Suprapubic skin (tissue), 4 donors: ENCODE data around the gene OTUB2. TPM values are rescaled to one million over a fixed set of nuclear protein-coding genes. Genes with fewer than 3 reads are reported as not detected.

Experiments used
- DNase-seq, 2 donors: peaks; one replicate each; pipeline ENCODE4 v3.0.0-alpha.2; 2019; ENCODE audit warnings: low spot score in 2 of 2
- H3K27ac ChIP-seq: fragments of 200-600 bp; sonication (generic); one replicate; pipeline ENCODE4 v1.5.1; 2019
- H3K27me3 ChIP-seq: fragments of 200-600 bp; sonication (generic); one replicate; pipeline ENCODE4 v1.5.1; 2019
- H3K36me3 ChIP-seq: fragments of 200-600 bp; sonication (generic); one replicate; pipeline ENCODE4 v1.5.1; 2019
- H3K4me1 ChIP-seq: fragments of 200-600 bp; sonication (generic); one replicate; pipeline ENCODE4 v1.5.1; 2019
- H3K4me3 ChIP-seq: fragments of 200-600 bp; sonication (generic); one replicate; pipeline ENCODE4 v1.5.1; 2019; ENCODE audit warnings: mild to moderate bottlenecking
- H3K9me3 ChIP-seq: fragments of 200-600 bp; sonication (generic); one replicate; pipeline ENCODE4 v1.5.1; 2019
- EP300 ChIP-seq: sonication (generic); formaldehyde crosslinking; IDR thresholded peaks from one replicate; pipeline ENCODE4 v1.6.1; 2017; ENCODE audit warnings: antibody characterized with exemption
- POLR2A ChIP-seq, 2 donors: fragments of 450-650 bp; IDR thresholded peaks; one replicate each; pipeline ENCODE4 v1.6.1; 2017; ENCODE audit warnings: antibody characterized with exemption in 2 of 2, mild to moderate bottlenecking in 2 of 2, moderate library complexity in 2 of 2
- POLR2AphosphoS5 ChIP-seq, 3 donors: sonication (generic); formaldehyde crosslinking; IDR thresholded peaks; one replicate each; pipeline ENCODE4 v1.6.1; 2017; ENCODE audit warnings: antibody characterized with exemption in 3 of 3
- WGBS: methylation state at CpG from one replicate; pipeline ENCODE4 v1.1.5; 2018; 5-methylcytosine and 5-hydroxymethylcytosine counted together
- total RNA-seq, 4 donors: library from RNA; depleted of rRNA; stranded (reverse); fragments of >200 nt; gene quantifications; one replicate each; pipeline ENCODE4 v1.1.0, GENCODE V29; 2016
- TF ChIP-seq, protein P1 (sequence below), 2 donors: fragments of 200-600 bp in 1 of 2; fragments of 450-650 bp in 1 of 2; sonication (generic) in 1 of 2; IDR thresholded peaks; one replicate each; pipeline ENCODE4 v1.5.1; 2016 to 2019; ENCODE audit warnings: antibody characterized with exemption in 2 of 2, mild to moderate bottlenecking in 1 of 2, moderate library complexity in 1 of 2

OTUB2 gene
- total RNA-seq, 4 donors from 2014 or later: 7.2 to 35.5 (median 14.3) TPM

DNA sequence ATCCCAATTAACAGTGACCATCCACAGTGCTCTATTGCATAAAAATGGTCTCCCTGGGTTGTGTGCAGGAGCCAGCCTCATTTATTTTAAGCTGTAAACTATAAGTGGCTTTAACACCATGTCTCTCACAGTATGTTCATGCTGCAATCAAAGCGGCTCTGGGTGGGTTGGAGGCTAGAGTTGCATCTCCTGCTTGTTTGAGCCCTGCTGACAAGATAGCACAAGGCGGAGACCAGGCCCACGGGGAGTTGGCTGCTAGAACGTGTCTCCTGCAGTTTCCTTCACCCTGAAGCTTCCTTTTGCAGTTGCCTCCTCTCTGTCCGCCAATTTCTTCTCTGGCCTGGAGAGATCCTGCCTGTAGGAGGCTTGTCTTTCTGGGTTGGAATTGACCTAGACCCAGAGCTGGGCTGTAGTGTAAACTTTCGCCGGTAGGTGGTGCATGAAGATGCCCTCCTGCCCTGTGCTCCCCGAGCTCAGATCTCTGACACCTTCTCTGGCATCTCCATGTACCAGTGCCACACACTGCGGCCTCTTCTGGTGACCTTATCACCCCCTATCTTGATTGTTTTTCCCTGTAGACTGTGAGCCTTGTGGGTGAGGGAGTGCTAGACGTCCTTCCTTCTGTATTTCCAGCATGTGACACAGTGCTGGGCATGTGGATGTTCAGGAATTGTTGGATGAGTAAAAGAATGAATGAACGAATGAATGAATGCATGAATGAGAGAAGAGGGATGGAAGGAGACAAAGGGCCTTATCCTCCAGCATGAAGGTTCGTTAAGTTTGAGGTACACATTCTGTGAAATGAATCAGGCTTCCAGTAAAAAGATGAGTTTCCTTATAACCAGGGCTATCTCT lies 10.4 kb downstream of the OTUB2 start:
- Histone ChIP-seq H3K9me3 (no peaks in the 10 kb centered on the region), H3K27ac (no peak overlapping the region), H3K4me3 (no peak overlapping the region), H3K4me1 (no peaks in the 10 kb centered on the region), H3K36me3 (no peaks in the 10 kb centered on the region), H3K27me3 (no peaks in the 10 kb centered on the region)
- 40% methylated on average over 12 of the region's 12 CpGs for WGBS
- no peak for DNase-seq
- TF ChIP-seq POLR2A (IDR thresholded peaks at IDR 0.05) (no peak), EP300 (no peak), POLR2AphosphoS5 (IDR thresholded peaks at IDR 0.05) (no peak)
- TF ChIP-seq, protein P1, sequence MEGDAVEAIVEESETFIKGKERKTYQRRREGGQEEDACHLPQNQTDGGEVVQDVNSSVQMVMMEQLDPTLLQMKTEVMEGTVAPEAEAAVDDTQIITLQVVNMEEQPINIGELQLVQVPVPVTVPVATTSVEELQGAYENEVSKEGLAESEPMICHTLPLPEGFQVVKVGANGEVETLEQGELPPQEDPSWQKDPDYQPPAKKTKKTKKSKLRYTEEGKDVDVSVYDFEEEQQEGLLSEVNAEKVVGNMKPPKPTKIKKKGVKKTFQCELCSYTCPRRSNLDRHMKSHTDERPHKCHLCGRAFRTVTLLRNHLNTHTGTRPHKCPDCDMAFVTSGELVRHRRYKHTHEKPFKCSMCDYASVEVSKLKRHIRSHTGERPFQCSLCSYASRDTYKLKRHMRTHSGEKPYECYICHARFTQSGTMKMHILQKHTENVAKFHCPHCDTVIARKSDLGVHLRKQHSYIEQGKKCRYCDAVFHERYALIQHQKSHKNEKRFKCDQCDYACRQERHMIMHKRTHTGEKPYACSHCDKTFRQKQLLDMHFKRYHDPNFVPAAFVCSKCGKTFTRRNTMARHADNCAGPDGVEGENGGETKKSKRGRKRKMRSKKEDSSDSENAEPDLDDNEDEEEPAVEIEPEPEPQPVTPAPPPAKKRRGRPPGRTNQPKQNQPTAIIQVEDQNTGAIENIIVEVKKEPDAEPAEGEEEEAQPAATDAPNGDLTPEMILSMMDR (IDR thresholded peaks at IDR 0.05): peak; percentile 70 to 79

DNA sequence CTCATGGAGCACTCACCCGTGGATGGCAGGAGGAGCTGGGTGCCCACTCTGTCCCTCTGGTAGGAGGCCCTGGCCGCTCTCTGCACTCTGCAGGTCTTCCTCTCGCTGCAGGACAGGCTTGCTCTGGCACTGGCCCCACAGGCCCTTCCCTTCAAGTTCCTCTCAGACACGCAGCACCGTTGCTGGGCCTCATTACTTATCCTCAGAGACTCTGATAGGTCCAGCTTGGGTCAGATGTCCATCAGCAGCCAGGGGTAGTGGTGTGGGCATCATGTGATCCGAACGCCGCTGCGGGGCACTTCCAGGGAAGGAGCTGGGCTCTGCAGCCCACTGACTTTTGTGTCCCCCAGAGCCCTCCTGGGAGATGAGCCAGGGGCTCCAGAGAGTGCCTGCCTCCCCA lies 11.8 kb downstream of the OTUB2 start:
- Histone ChIP-seq H3K36me3 (no peaks in the 10 kb centered on the region), H3K4me3 (no peak overlapping the region), H3K27ac (no peak overlapping the region), H3K4me1 (peaks cover 6% of the 10 kb centered on the region), H3K27me3 (no peaks in the 10 kb centered on the region), H3K9me3 (no peaks in the 10 kb centered on the region)
- DNase-seq: no peak
- TF ChIP-seq POLR2A (IDR thresholded peaks at IDR 0.05) (no peak), EP300 (no peak), POLR2AphosphoS5 (IDR thresholded peaks at IDR 0.05) (no peak)
- TF ChIP-seq, protein P1 (IDR thresholded peaks at IDR 0.05): no peak
- WGBS: 80% methylated on average over 5 of the region's 9 CpGs

DNA sequence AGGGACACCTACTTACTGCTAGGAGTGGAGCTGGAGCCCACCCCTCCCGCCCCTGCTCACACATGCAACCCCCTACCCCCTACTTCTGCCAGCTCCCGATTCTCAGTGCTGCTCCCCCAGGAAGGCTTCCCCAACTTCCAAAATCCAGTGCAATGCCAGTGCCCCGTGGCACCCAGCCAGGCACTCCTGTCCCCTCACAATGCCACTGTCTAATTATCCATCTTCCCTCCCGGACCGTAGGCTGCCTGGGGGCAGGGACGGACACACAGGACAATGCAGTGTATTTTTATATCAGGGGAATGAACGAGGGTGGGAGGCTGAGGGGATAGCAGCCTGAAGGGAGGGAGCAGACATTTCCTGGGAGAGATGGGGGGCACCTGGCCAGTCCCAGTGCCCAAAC lies 12.4 kb downstream of the OTUB2 start:
- no peak for TF ChIP-seq POLR2AphosphoS5 (IDR thresholded peaks at IDR 0.05)
- TF ChIP-seq, protein P1 (IDR thresholded peaks at IDR 0.05): no peak
- TF ChIP-seq POLR2A (IDR thresholded peaks at IDR 0.05): no peak
- TF ChIP-seq EP300: no peak
- 87% methylated on average over 5 of the region's 7 CpGs for WGBS

DNA sequence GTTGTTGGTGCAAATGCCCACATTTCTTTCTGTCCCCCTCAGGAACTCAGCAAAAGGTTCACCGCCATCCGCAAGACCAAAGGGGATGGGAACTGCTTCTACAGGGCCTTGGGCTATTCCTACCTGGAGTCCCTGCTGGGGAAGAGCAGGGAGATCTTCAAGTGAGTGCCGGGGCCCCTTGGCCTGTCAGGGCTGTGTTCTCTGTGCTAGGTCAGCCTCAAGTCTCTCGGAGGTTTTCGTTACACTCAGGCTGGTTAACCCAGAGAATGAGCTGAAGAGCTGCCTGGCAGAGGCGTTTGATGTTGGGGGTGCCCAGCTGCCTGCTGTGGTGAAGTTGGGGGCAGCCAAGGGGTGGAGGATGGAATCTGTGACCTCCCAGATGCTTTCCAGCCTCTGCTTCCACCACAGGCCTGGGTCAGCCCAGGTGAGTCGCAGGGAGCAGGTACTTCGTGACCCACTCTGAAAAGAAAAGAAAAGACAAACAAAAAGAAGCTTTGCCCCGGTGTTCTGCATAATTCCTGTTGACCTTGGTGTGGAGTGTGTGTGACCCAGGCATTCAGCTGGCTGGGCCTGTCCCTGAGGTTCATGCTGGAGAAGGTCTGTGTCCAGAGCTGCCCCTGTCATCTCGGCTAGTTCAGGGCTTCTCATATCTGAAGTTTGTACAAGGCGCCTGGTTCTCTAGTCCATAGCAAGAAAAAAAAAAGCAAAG lies 12.9 kb downstream of the OTUB2 start:
- TF ChIP-seq EP300: no peak
- no peak for TF ChIP-seq POLR2A (IDR thresholded peaks at IDR 0.05)
- no peak for DNase-seq
- Histone ChIP-seq H3K27me3 (no peaks in the 10 kb centered on the region), H3K27ac (no peak overlapping the region), H3K4me3 (no peak overlapping the region), H3K9me3 (no peaks in the 10 kb centered on the region), H3K36me3 (peaks cover 9% of the 10 kb centered on the region), H3K4me1 (peaks cover 6% of the 10 kb centered on the region)
- WGBS: 87% methylated on average over 9 of the region's 11 CpGs

More for the DNA sequence above, 12.4 kb downstream of the OTUB2 start:
- H3K9me3 ChIP-seq: no peaks in the 10 kb centered on the region
- H3K36me3 ChIP-seq: peaks cover 4% of the 10 kb centered on the region
- no peaks in the 10 kb centered on the region for H3K27me3 ChIP-seq
- H3K4me3 ChIP-seq: no peak overlapping the region
- H3K27ac ChIP-seq: no peak overlapping the region
- peaks cover 6% of the 10 kb centered on the region for H3K4me1 ChIP-seq
- no peak for DNase-seq

DNA sequence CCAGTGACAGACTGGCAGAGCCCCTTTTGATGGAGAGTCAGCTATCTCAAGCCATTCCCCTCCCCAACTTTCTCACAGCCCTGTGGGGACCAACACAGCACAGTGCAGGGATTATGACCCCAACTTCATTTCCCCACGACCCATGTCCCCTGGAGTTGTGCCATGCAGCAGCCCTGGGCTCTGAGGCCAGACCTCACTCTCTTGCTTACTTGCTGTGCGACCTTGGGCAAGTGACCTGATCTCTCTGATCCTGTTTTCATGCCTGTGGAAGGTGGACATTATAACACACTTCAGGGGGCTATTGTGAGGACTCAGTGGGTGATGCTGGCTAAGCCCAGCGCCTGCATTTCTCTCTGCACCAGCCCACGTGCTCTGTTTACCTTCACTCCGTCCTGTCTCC lies 14.1 kb downstream of the OTUB2 start:
- H3K4me1 ChIP-seq: peaks cover 6% of the 10 kb centered on the region
- TF ChIP-seq, protein P1 (IDR thresholded peaks at IDR 0.05): no peak
- TF ChIP-seq POLR2AphosphoS5 (IDR thresholded peaks at IDR 0.05) (no peak), EP300 (no peak)
- H3K36me3 ChIP-seq: peaks cover 20% of the 10 kb centered on the region
- 91% methylated on average over 5 of the region's 5 CpGs for WGBS
- no peaks in the 10 kb centered on the region for H3K27me3 ChIP-seq
- no peaks in the 10 kb centered on the region for H3K9me3 ChIP-seq
- no peak for DNase-seq
- no peak overlapping the region for H3K4me3 ChIP-seq
- no peak overlapping the region for H3K27ac ChIP-seq
